ENCODE measurements around the gene TRIP13.
"Not testable (repeated sequence)": the region's sequence is repeated elsewhere in the genome, so short reads cannot be mapped to it uniquely, and the experiment has no call there.

TRIP13 gene

DNA sequence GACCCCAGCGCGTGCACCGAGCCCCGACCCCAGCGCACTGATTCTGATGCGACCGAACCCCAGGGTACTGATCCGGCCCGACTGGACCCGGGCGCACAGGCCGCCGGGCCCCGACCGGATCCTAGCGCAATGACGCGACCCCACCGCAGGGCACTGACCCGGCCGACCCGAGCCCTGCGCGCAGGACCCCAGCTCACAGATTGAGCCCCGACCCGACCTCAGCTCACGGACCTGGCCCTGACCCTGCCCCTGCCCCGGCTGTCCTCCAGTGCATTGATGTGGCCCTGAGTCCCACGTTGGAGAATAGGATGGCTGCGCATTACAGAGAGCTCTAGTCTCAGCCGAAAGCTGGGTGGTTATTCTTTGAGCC, 438 bp downstream of the TRIP13 start:
- no peak for DNase-seq

DNA sequence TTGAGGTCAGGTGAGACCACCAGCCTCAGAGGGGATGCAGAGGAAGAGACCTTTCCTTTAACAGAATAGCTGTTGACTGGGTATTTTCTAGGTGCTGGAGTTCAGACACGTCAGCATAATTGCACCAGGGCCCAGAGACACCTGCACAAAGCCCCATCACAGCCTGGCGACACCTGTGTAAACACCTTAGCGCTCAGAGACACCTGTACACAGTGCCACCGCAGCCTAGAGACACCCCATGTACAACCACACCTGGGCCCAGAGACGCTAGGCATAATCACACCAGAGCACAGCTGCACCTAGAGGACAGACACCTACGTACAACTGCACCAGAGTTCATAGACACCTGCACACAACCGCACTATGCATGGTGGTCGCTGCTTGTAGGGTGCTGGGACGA, 1.0 kb downstream of the TRIP13 start:
- no peak for DNase-seq

DNA sequence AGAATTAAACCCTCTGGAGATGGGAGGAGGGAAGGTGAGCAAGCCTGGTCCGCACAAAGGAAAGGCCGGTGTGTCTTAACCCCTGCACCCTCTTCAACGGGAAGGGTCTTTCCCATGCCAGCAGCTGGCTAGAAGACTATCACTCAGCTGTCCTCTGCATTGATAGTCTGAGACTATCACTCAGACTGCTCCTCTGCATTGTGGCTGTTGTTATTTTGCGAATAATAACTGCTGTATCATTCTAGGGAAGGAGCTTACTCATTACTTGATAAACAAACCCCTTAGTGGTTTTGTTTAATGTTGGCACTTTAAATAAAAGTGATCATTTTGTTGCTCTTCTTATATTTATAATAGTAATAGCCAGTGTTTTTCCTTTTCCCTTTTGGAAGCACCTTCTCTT, 8.1 kb downstream of the TRIP13 start:
- no peak for DNase-seq

DNA sequence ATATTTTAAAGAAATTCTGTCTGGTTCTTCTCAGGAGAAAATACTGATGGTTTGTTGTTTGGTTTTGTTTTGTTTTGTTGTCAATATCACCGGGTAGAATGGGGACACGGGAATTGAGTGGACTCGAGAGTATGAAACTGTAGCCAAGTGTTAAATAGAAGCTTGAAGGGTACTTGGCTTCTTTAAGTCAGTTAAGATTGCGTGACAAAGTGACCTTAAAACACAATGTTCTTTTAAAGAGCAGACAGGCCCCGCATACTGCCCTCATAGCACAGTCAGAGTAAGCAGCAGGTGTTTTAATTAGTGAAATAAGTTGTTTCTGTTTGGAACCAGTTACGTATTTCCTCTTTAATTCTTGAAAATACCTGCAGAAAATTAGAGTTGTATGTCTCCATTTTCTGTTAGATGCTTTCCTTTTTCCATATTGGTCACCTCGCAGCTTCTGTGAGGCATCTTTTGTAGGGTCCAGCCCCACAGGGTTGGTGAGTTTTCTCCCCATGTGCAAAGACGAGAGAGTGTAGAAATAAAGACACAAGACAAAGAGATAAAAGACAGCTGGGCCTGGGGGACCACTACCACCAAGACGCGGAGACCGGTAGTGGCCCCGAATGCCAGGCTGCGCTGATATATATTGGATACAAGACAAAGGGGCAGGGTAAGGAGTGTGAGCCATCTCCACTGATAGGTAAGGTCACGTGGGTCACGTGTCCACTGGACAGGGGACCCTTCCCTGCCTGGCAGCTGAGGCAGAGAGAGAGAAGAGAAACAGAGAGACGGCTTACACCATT, 9.6 kb downstream of the TRIP13 start:
- DNase-seq: no peak

DNA sequence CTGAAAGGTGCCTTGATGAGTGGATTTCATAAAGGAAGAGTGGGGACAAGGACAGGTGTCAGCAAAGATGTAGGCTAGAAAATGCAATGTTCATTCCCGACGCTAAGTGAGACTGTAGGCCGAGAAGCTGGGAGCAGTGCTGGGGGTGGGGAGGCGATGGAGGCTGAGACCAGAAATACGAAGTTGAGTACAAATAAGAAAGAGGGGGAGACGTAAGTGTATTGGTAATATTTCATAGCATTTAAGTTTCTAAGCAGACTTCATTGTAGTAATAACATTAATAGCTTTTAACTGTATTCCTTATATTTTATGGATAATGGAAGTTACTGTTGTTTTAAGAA, 11.0 kb downstream of the TRIP13 start:
- DNase-seq: no peak

DNA sequence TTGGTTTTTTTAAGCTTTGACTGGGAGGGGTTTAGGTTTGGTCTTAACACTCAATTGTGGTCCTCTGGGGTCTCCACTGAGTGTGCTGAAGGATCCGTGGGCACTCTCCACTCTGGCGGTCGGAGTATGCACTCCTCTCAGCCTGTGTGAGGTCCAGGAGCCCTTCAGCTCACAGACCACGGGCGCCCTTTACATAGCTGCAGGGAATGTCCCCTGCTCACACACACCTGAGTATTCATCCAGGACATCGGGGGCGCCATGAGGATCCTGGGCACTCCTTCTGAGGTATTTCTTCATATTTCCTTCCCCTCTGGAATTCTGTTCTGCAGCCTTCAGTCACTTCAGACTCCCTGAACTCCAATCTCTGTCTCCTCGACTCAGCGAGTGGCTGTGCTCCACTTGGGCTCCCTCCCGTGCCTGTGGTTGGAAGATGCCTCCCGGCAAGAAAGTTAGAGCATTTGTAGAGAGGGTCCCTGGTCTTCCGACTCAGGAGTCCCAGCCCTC, 12.5 kb downstream of the TRIP13 start:
- DNase-seq: no peak

DNA sequence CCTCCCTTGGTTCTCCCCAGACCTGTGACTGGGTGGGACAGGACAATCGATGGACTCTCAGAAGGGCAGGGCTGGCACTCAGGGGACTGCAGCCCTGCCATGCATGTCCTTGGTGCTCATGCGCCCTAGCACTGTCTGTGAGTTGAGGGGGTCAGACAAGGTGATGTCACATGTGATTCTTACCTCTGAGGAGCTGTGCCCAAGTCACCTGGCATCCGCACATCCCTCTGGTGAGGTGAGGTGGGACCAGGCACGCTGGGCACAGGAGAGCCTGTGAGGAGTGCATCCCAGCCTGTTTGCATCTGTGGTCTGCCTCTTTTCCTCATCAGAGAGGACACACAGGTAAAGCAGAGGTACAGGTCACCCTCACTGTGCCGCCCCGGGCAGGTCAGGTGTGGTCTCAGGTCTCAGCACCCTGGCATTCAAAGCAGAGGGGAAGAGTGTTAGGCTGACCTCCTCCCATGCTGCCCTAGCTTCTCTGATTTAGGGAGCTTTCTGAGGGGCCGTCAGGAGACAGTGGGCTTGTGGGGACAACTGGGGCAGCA, 14.8 kb downstream of the TRIP13 start:
- DNase-seq: no peak

DNA sequence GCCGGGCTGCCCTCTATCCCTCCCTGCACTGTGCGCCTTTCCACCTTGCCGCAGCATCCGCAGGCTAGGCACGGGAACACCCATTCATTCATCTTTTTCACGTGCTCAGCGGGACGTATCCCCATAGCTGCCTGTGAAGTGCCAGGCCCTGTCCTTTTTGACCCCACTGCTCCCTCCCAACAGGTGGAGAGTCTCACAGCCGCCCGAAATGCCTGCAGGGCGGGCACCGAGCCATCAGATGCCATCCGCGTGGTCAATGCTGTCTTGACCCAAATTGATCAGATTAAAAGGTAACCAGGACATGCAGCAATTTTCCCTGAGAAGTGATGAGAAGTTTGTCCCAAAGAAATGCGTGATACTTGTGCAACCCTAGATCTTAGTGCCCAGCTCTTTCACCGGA, 15.5 kb downstream of the TRIP13 start:
- no peak for DNase-seq

DNA sequence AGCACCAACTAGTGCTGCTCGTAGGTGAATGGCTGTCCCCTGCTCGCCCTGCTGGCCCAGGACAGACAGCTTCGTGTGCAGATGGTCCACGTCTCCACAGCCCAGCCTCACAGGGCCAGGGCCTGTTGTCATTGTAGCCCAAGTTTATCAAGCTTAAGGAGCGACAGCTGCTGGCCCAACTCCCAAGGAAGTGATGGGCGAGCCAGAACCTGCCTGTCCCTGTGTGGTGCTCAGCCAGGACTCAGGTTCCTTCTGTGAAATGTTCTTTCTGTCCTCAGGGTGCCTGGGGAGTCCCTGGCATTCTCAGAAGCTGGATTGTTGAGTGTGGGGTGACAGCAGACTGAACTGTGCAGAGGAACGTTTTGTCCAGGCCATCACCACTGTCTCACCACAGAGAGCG, 16.4 kb downstream of the TRIP13 start:
- DNase-seq: no peak

DNA sequence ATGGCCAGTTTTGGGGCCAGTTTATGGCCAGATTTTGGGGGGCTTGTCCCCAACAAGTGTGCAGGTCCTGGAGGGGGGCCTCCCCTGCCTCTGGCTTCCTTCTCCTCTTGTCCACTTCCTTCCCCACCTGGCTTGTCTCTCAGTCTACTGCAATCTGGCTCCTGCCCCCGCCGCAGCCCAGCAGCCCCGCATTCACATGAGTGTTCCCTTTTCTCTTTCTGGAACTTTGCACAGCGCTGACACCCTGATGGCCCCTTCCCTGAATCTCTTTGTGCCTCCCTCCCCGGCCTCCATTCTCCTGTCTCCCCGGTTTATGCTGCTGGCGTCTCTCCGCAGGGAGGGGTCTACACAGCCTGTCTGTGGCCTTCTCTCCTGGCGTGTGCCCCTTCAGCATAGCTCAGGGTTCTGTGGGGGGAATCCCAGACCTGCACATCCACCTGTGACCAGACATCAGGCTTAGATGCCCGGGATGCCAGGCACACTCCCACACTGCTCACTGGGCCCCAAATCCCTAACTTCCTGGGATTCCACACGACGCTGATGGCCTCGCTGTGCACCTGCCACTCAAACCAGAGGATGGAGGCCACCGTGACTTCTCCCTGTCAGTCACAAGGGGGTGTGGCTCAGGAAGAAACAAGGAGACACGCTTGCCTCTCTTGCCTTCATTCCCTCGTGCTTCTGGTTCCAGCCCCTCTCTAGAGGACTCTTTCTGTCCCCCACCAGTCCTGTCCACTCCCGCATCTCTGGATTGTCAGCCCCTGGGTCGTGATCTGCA, 17.5 kb downstream of the TRIP13 start:
- no peak for DNase-seq

DNA sequence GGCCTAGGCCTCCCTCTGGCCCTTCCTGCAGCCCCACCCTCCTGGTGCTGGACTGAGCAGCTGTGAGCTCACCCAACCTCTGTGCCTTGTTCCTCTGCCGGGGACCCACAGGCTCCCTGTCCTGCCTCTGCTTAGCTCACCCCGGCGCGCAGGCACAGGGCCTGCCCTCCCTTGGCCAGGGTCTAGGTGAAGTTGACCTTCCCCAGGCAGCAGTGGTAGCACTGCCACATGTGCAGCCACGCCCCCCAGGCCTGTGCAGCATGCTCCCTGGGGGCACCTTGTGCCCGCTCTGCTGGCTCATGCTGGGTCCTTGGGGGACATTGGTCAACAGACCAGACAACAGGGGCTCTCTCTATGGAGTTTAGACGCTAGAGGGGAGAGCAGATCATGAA, 18.1 kb downstream of the TRIP13 start:
- DNase-seq: no peak

DNA sequence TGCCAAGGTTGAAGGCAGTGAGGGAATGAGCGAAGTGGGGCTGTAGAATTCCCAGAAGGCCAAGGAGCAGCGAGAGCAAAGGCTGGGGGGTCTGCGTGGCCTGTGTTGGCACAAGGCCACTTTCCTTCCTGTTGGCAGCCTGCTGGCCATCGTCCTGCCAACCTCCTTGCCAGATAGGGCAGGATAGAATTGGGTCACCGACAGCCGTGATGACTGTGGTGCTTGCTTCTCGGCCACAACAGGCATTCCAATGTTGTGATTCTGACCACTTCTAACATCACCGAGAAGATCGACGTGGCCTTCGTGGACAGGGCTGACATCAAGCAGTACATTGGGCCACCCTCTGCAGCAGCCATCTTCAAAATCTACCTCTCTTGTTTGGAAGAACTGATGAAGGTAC, 18.9 kb downstream of the TRIP13 start:
- no peak for DNase-seq

DNA sequence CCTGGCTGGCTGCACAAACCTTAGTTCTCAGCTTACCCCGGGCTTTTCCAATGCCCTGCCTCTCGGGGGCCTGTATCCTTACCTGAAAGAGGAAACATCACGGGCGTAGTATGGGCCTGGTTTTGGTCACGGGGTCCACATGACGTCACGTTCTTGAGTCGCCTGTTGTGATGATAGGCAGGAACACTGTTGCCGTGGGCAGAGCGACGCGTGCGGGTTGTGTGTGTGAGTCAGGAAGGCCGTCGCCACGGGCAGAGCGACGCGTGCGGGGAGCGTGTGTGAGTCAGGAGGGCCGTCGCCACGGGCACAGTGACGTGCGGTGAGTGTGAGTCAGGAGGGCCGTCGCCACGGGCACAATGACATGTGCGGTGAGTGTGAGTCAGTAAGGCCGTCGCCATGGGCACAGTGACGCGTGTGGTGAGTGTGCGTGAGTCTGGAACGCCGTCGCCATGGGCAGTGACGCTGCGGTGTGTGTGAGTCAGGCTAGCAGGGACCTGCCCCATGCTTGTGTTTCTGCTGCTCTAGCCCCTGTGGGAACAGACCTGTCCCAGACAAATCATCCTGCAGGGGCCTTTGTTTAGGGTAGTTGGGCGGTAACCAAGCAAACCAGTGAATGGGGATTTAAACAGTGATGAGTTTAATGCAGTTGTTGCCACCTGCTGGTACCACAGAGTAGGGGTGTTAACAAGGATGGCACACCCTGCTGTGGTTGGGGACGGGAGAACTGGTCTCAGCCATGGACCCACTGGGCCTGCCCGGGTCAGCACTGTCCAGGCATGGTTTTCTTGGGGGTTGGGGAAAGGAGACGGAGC, 19.8 kb downstream of the TRIP13 start:
- DNase-seq: no peak

DNA sequence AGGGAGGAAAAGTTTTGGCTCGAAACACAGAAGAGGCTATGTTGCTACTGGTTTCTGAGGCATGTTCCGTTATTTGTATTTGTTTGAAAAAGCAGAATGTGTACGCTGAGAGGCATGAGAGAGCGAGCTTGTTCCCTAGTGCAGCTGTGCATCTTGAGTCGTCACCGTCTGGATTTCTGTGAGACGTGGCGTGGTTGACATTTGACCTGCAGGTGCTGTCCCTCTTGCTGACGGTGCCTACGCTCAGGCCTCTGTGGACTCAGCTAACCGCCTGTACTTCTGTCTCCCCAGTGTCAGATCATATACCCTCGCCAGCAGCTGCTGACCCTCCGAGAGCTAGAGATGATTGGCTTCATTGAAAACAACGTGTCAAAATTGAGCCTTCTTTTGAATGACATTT, 21.5 kb downstream of the TRIP13 start:
- DNase-seq: no peak

DNA sequence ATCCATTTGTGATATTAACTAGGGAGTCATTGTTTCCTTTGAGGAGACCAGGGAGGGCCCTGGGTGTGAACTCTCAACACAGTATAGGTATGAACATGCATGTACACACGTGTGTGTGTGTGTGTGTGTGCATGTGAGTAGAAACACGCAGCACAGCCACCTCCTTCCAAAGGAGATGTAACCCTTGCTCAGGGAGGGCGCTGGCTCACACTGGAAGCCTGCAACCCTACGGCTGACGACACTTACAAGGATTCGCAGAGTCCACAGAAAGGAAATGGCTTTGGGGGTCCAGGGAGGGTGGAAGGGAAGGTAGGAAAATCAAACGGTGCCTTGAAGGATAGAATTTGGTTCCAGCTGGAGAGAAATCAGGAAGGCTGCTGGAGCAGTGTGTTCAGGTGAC, 21.9 kb downstream of the TRIP13 start:
- no peak for DNase-seq

DNA sequence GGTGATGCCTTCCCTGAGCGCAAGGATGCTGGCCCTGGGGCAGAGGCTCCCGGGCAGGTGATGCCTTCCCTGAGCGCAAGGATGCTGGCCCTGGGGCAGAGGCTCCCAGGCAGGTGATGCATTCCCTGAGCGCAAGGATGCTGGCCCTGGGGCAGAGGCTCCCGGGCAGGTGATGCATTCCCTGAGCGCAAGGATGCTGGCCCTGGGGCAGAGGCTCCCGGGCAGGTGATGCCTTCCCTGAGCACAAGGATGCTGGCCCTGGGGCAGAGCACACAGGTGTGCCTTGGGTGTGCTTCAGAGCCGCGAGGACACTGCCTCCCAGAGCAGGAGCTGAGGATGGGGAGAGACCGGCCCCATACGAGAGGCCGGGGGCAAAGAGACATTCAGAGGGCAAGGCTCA, 22.7 kb downstream of the TRIP13 start:
- DNase-seq: not testable (repeated sequence)

DNA sequence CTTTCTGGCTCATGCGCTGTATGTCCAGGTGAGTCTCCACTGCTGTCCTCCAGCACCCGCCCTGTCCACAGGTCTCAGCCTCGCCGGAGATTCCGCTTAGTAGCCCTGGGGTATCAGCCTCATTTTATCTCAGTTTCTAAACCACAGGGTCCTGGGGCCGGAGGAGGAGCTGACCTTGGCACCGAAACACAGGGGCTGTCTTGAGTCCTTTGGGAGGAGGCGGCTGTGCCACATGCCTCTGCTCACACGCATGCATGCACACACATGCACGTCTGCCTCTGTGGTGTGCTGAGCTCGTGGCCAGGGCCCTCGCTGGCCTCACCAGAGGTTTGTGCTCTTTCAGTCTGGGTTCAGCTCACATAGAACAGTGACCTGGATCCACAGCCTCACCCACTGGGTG, 23.3 kb downstream of the TRIP13 start:
- no peak for DNase-seq

DNA sequence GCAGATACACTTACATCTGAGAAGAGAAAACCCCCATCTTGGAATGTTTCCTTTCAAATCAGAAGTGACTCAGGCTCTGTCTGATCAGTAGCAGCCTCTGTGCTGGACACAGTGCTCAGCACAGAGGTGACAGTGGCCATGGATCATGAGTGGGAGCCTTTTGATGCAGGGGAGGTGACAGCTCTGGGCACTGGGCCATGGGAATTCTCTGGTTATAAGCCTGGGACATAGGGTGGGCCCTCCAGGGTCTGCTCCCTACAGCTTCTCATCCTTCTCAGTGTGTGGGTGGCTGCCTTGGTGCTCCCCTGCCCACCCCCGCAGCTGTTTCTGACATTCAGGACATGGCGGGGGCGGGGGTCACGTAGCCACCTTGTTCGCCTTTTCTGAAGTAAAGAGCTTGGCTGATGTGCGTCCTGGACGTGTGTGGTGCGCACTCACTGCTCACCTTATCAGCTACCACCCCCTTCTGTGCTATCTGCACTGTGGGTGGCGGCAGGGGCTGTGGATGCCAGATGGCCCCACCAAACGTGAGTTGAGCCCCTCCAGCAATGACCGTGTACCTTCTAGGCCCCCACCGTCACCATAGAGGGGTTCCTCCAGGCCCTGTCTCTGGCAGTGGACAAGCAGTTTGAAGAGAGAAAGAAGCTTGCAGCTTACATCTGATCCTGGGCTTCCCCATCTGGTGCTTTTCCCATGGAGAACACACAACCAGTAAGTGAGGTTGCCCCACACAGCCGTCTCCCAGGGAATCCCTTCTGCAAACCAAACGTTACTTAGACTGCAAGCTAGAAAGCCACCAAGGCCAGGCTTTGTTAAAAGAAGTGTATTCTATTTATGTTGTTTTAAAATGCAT, 24.0 kb downstream of the TRIP13 start:
- DNase-seq: no peak

DNA sequence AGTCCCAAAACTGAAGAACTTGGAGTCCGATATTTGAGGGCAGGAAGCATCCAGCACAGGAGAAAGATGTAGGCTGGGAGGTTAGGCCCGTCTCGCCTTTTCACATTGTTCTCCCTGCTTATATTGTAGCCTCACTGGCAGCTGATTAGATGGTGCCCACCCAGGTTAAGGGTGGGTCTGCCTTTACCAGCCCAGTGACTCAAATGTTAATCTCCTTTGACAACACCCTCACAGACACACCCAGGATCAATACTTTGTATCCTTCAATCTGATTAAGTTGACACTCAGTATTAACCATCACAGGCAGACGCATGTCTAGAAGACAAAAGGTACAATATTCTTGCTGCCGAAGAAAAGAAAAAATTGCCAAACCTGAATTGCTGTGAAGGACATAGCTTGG, 26.0 kb downstream of the TRIP13 start:
- not testable (repeated sequence) for DNase-seq

DNA sequence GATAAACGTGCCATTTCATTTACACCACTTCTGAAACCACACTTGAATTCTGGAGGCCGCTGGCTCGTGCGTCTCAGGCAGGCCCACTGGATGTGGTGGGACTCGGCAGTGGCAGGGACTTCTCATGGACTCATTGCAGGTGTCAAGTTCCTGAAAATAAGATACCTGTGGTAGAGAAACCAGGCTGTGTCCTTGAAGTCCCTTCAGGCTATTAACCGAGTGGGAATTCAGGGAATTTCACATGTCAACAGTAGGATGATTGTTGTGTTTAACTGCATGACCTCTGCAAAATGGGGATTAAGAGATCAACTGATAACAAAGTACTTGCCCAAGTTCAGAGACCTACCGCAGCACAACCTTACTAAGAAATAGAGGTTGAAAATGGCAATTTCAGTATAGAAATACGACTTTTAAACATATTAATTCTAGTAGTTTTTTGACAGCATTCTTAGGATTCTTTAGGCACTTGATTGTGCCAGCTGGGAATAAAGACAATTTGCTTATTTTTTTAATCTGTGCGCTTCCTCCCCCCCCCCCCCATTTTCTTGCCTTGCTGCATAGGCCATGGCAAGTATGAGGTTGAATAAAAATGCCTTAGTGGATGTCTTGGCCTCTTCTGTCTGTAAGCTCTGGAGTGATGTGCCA, 26.8 kb downstream of the TRIP13 start:
- DNase-seq: no peak

DNA sequence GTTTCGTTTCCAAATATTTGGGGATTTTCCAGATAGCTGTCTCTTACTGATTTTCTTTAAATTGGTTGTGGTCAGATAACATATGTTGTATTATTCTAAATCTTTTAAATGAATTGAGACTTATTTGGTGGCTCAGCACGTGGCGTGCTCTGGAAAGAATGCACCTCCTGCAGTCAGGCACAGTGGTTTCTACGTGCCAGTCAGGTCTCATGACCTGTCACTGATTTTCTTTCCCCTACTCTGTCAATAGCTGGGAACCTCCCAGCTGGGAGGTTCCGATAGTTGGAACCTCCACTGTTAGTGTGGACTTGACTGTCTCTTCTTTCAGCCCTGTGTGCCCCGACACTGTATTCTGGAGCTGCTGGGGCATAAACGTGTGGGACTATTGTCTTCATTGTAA, 27.6 kb downstream of the TRIP13 start:
- DNase-seq: no peak
